Lower leg skin (tissue), 4 donors: Measurements from ENCODE around the gene ELOF1. TPM values are rescaled to one million over a fixed set of nuclear protein-coding genes. Genes with fewer than 3 reads are reported as not detected.

Experiments used
- DNase-seq, 2 donors: peaks; one replicate each; pipeline ENCODE4 v3.0.0-alpha.2; 2019; ENCODE audit warnings: low spot score in 2 of 2
- H3K4me3 ChIP-seq: fragments of 200-600 bp; sonication (generic); 2 replicates; pipeline ENCODE4 v1.5.1; 2017; ENCODE audit warnings: mild to moderate bottlenecking, low read depth; ENCODE audit not compliant: poor library complexity, severe bottlenecking
- CTCF ChIP-seq, 3 donors: fragments of 450-650 bp; IDR thresholded peaks; one replicate each; pipeline ENCODE4 v1.5.1; 2016; ENCODE audit warnings: antibody characterized with exemption in 3 of 3, mild to moderate bottlenecking in 3 of 3, moderate library complexity in 2 of 3
- POLR2A ChIP-seq, 2 donors: fragments of 450-650 bp; IDR thresholded peaks; one replicate each; pipeline ENCODE4 v1.6.1; 2016 to 2017; ENCODE audit warnings: antibody characterized with exemption in 2 of 2, mild to moderate bottlenecking in 1 of 2, moderate library complexity in 1 of 2
- WGBS, 2 donors: methylation state at CpG; one replicate each; pipeline ENCODE4 v1.1.5; 2018; 5-methylcytosine and 5-hydroxymethylcytosine counted together
- intact Hi-C: fragments of 100-400 bp; cut with DNase I; formaldehyde crosslinking; loops from one replicate; pipeline ENCODE4 v1.15.0; 2023; ENCODE audit warnings: low total_unique reads
- total RNA-seq, 4 donors: library from RNA; depleted of rRNA; stranded (reverse); fragments of >200 nt; gene quantifications; one replicate each; pipeline ENCODE4 v1.1.0, GENCODE V29; 2016

ELOF1 gene
- total RNA-seq, 4 donors from 2014 or later, result 22.3 to 41.5 (median 35.4) TPM

DNA sequence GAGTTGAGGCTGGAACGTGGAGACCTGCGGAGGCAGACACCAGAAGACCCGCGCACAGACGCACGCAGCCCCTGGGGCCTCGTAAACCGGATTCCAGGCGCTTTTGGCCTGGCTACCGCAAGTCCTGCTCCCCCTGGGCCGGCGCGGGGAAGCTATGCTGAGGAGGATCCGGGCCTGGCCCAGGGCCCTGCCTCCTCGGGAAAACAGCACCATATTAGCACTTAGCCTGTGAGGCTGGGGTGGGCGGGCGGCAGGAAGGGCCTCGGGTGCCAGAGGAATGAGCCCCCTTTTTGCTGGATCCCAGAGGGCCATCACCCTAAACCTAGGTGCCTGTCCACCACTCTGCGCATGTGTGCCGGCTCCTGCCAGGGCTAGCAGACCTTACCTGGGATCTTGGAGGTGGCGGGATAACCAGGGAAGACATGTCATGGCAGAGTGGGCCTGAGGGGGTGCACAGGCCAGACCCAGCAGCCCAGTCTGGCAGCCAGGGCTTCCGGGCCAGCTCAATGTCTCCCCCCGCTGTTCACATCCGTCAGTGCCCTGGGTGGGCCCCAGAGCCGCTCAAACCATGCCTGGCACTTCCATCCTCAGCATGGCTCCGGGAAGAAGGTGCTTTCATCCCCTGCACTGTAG lies 7.3 kb downstream of the ELOF1 start:
- no peak overlapping the region for H3K4me3 ChIP-seq
- no peak for TF ChIP-seq POLR2A (IDR thresholded peaks at IDR 0.05)
- TF ChIP-seq CTCF (IDR thresholded peaks at IDR 0.05), result no peak
- intact Hi-C loops, result no loop called here
- 71 to 77% methylated on average over 17 to 26 of the region's 26 CpGs for WGBS, 2 donors
- no peak for DNase-seq

DNA sequence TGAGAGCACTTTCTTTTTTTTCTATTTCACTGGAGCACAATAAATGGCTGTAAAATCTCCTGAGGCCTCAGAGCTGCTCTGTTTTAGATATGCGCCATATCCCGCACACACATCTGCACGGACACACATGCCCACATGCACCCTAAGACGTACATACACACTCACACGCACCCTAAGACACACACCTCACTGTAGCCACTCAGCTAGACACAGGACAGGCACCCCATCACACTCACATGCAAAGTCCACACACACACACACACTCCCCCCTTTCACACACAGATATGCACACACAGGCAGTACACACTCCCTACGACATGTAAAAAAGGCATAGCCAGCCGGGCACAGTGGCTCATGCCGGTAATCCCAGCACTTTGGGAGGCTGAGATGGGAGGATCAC lies 8.8 kb downstream of the ELOF1 start:
- intact Hi-C loops, result no loop called here
- no peak overlapping the region for H3K4me3 ChIP-seq
- no peak for DNase-seq
- TF ChIP-seq POLR2A (IDR thresholded peaks at IDR 0.05) (no peak), CTCF (IDR thresholded peaks at IDR 0.05) (no peak)
- WGBS, 2 donors, result 84 to 93% methylated on average over 8 of the region's 8 CpGs

DNA sequence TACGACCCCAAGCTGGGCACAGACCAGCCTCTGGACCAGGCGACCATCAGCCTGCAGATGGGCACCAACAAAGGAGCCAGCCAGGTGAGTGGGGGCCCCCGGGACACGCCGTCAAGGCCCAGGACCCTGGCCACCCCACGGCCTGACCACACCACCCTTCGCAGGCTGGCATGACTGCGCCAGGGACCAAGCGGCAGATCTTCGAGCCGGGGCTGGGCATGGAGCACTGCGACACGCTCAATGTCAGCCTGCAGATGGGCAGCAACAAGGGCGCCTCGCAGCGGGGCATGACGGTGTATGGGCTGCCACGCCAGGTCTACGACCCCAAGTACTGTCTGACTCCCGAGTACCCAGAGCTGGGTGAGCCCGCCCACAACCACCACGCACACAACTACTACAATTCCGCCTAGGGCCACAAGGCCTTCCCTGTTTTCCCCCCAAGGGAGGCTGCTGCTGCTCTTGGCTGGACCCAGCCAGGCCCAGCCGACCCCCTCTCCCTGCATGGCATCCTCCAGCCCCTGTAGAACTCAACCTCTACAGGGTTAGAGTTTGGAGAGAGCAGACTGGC lies 9.6 kb downstream of the ELOF1 start:
- intact Hi-C loops, result no loop called here

DNA sequence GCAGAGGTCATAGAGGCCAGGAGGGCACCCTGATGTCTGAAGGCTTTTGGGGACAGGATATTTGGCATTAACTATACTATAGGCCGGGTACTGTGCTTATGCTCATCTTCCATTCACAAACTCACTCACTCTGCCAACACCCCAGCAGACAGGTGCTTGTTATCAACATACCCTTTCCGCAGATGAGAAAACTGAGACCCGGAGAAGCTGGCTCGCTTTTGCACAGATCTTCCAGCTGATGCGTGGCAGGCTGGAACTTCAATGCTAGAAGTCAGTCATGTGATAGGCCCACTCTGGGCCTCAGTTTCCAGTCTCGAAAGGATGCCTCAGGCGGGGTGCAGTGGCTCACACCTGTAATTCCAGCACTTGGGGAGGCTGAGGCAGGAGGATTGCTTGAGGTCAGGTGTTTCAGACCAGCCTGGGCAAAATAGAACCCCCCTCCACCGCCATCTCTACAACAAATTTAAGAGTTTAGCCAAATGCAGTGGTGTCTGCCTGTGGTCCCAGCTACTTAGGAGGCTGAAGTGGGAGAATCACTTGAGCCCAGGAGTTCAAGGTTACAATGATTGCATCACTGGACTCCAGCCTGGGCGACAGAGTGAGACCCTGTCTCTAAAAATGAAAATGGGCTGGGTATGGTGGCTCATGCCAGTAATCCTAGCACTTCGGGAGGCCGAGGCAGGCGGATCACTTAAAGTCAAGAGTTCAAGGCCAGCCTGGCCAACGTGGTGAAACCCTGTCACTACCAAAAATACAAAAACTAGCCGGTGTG lies 10.9 kb downstream of the ELOF1 start:
- no peak for DNase-seq
- H3K4me3 ChIP-seq, result no peak overlapping the region
- intact Hi-C loops, result no loop called here
- 90 to 91% methylated on average over 14 of the region's 14 CpGs for WGBS, 2 donors
- TF ChIP-seq POLR2A (IDR thresholded peaks at IDR 0.05), result no peak
- TF ChIP-seq CTCF (IDR thresholded peaks at IDR 0.05), result no peak

More for the DNA sequence above, 9.6 kb downstream of the ELOF1 start:
- TF ChIP-seq CTCF (IDR thresholded peaks at IDR 0.05), result no peak
- no peak for TF ChIP-seq POLR2A (IDR thresholded peaks at IDR 0.05)
- DNase-seq, result no peak
- H3K4me3 ChIP-seq, result no peak overlapping the region
- WGBS, 2 donors, result 85 to 92% methylated on average over 22 to 24 of the region's 24 CpGs

DNA sequence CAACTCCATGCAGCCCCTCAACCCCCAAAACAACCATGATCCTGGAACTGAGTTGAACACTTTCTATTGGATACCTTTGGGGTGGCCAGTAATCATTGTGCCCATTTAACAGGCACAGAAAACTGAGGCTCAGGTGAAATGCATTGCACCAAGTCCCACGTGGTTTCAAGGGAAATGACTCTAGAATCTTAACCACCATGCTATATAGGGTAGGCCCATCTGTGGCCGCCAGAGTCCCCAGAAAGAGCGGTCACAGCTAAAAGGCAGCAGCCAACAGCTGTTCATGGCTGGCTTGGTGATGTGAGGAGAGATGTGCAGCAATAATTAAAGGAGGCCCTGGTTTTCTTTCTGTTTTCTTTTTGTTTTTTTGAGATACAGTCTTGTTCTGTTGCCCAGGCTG lies 17.8 kb downstream of the ELOF1 start:
- WGBS, 2 donors, result 77 to 91% methylated on average over 3 of the region's 3 CpGs
- no peak overlapping the region for H3K4me3 ChIP-seq
- no peak for DNase-seq
- TF ChIP-seq POLR2A (IDR thresholded peaks at IDR 0.05), result no peak
- no peak for TF ChIP-seq CTCF (IDR thresholded peaks at IDR 0.05)
- intact Hi-C loops, result no loop called here
